IPS DF 4.7 (cell line): Measurements from ENCODE around the gene CNTN5.
"Not testable (repeated sequence)": the region's sequence is repeated elsewhere in the genome, so short reads cannot be mapped to it uniquely, and the experiment has no call there.

Experiments
- DNase-seq: peaks from one replicate; pipeline ENCODE4 v3.0.0-alpha.2; 2013; ENCODE audit warnings: low spot score; ENCODE audit errors: extremely low read depth

Gene CNTN5

DNA sequence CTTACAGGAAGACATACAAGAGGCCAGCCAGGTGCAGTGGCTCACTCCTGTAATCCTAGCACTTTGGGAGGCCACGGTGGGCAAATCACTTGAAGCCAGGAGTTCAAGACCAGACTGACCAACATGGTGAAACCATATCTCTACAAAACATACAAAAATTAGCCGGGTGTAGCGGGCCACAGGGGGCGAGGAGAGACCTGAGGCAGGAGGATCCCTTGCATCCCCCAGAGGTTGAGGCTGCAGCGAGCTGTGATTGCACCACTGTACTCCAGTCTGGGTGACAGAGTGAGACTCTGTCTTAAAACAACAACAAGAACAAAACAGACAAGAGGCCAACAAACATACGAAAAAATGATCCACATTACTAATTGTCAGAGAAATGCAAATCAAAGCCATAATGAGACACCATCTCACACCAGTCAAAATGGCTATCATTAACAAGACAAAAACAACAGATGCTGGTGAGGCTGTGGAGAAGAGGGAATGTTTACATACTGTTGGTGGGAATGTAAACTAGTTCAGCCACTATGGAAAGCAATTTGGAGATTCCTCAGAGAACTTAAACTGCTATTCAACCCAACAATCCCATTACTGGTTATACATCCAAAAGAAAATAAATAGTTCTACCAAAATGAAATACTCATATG is 1167.5 kb downstream of the CNTN5 start:
- no peak for DNase-seq

DNA sequence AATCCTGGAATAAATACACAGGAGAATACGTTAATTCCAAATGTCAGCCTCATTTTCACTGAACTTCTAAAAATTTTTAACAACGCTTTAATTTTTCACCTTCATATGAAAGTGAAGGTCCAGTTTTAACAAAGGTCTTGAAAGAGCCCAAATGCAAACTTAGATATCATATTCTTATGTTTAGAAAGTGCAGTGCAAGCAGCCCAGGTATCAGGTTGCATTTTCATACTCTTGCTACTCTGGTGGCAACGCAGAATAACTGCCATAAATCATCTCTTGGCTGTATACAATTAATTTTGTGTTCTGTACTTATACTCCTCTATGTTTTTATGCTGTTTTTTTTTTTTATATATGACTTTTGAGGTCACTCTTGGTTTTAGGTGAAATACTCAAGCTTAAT is 1169.6 kb downstream of the CNTN5 start:
- no peak for DNase-seq

DNA sequence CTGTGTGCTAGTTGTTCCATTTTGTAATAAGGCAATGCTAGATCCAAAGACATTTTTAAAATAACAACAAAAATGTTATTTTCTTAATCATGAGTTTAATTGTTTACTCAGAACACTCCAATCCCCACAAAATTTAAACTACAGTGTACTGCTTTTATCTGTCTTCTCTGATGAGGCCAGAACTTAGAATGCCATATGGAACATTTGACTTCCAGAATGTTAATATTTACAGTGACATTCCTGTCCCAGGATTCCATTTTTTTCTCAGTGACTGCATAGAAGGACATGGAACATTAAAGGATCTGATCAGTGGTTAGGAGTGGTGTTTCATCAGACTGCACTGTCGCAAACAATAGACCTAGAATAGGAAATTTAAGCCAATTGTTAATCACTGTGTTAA is 1171.4 kb downstream of the CNTN5 start:
- no peak for DNase-seq

DNA sequence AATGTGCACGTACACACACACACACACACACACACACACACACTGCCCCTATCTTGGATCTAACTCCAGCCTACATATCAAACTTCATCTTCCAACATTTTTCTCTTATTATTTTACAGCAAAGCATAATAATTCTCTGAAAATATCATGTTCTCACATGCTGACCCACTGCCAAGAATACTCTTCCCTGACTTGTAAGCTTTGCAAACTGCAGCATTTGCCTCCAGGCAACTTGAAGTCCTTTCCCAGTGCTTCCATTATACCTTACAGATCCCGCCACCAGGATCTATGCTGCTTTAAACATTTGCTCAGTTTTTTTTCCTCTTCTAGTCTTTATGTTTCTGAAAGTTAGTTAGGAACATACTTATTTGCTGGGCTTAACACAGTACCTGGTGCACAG is 1183.0 kb downstream of the CNTN5 start:
- no peak for DNase-seq

DNA sequence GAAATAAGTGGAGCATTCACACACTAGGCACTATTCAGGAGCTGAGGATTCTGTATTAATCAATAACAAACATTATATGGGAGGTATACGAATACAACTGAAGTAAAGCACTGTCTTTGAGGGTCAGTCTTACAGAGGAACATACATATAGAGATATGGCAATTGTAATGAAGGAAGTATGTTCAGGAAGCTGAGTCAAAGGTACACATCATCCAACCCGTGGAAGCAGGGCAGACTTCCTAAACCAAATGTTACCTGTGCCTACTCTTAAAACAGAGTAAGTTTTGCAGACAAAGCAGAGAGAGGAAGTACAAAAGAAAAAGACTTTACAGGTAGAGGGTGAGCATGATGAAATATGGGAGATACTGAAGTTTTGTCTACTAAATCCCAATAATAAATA is 1185.2 kb downstream of the CNTN5 start:
- DNase-seq: no peak

DNA sequence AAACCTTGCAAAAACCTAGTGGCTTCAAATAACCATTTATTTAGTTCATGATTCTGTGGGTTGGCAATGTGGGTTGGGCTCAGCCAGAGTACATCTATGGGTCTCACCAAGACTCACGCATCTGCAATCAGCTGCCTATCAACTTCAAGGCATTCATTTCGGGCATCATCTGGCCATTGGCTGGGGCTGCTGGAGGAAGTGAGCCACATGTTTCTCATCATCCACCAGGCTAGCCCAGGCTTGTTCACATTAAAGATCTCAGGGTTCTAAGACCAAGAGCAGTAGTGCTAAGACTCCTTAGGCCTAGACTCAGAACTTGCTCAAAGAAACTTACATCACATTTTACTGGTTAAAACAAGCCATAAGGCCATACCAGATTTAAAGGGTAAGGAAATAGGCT is 1187.5 kb downstream of the CNTN5 start:
- DNase-seq: no peak

DNA sequence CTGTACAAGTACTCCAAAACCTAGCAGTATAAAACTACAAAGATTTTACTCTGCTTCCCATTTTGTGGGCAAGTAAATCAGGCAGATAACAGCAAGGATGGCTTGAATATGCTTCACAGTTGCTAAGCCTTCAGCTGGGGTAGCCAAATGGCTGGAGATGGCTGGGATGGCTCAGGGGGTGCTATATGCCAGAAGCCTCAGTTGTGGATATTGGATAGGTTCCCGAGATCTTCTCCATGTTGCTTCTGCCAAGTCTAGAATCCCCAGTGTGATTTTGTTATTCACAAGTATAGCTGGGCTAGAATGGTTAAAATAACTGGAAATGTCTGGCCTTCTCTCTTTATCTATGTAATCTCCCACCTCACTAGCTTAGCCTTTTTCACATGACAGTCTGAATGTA is 1194.0 kb downstream of the CNTN5 start:
- no peak for DNase-seq

DNA sequence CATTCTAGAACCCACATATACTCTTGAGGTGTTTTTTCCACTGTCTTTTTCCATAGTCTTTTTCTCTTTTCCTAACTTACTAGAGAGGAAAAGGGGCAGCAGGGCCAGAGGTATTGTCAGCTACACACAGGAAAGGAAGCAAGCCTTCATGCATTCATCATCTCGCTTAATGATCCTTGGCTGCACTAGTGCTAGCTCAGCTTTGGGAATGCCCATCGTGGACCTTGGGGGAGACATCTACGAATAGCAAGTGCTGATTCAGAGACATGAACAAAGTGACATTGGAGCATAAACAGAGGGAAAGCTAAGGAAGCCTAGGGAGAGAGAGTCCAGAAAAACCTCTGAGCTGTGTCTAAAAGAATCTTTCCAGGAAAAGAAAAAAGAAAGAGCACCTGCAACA is 1200.1 kb downstream of the CNTN5 start:
- DNase-seq: no peak

DNA sequence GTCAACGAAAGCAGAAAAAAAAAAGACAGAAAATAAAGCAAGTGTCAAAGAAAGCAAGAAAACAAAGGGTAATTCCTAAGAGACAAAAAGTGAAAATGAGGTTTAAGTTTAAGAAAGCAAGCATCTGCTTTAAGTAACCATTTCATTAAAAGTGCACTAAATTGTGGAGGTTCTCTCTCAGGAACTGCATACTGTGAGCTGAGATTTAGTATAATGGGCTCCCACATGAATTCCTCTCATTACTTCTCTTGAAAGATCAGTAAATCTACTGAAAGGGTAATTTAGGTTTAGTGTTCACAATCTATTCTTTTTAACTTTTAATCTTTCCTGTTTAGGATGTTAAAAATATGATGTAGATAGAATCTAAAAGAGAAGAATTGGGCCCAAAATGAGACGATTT is 1201.0 kb downstream of the CNTN5 start:
- DNase-seq: no peak

DNA sequence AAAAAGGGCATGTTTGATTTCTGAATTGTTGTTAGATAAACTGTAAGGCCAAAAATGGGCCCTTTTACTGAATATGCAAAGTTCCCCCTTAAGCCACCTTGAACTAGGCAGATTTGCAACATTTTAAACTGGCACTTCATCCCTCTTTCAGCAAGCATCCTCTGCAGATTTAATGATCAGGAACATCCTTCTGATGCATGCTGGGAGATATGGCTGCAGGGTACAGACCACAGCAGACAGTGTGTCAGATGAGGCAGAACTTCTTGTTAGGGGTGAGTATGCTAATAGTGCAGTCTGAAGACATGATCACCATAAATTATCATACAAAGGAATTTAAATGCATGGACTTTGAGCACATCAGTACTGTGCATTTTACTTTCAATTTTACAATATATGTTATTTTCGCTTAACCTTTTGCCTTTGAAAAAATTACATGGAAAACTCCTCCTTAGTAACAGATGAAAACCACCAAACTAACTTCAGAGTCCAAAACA is 1203.8 kb downstream of the CNTN5 start:
- DNase-seq: no peak

DNA sequence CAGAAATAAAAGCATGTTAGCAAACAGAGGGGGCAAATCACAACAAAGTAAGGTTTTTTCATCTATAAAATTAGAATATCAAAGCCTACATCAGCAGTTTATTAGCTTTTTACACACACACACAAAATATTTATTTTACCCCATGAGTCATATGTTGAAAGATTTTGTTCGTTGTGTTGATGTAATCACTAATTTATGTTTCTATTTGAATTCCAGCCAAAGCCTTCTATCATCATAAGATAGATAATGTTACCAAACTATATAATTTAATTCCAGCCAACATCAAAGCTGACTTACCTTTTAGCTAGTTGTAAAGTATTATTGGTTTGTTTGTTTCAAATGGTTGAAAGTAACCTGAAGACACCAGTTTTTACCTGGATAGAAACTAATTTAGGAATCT is 1208.3 kb downstream of the CNTN5 start:
- DNase-seq: no peak

DNA sequence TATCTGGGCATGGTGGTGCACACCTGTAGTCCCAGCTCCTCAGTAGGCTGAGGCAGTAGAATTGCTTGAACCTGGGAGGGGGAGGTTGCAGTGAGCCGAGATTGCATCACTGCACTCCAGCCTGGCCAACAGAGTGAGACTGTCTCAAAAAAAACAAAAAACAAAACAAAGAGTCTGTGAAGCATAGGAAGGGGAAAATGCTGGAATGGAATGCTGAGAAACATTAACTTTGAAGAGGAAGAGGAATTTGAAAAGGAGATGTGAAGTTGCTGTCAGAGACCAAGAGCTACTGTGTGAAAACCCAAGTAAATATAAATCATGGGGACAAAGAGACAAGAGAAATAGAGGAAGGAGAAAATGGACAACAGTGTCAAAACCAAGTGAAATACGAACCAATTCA is 1211.3 kb downstream of the CNTN5 start:
- no peak for DNase-seq

DNA sequence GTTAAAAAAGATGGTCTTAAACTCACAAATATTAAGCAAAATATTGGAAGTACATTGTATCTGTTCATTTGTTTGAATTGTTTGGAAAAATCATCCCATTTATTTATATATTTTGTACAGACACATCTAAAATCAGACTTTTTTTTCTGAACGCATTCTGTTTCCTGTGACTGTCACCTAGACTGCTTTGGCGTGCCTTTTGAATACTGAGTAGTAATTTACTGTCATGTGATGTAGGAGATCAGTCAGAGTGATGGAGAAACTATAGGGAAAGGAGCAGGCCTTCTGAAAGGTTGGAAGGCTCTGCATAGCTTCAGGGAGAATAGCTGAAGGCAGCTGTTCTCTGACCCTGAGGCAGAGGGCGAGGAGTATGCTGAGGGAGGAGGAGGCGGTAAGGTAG is 1214.3 kb downstream of the CNTN5 start:
- no peak for DNase-seq

DNA sequence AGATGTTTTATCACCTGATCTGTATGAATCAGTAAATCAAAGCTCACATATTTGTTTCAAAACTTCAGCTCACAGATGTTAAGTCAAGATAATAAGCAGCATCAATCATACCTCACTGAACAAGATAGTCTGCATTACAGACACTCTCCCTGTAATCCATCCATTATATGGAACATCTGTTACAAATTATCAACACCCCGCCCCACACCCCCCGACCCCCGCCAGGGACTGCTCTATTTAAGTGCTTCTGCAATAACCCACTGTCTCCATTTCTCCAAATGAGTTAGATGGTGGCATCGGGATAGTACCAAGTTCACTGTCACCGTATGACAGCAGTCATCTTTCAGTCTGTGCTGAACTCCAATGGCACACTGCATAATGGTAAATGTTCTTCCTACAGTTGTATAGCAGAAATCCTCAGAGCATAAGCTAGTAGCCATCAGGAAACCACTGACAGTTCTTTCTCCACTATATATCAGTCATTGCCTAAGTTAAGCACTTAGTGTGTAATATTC is 1219.3 kb downstream of the CNTN5 start:
- DNase-seq: no peak

DNA sequence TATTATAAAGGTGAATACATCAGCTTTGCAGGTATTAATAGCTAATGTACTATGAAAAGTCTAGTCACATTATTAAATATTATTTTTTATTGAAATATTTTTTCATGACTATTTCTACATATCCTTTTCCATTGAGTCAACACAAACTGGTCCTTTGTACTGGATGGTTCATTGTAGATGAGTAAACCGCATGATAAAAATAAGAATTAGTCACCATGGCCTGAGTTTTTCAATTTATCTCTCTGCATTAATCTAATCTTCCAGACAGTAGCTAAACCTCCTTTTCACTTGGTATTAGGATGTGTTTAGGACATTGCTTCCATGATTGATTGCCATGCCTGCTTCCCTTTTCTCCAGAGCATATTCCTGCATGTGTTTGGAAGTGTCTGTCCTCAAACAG is 1227.0 kb downstream of the CNTN5 start:
- no peak for DNase-seq

DNA sequence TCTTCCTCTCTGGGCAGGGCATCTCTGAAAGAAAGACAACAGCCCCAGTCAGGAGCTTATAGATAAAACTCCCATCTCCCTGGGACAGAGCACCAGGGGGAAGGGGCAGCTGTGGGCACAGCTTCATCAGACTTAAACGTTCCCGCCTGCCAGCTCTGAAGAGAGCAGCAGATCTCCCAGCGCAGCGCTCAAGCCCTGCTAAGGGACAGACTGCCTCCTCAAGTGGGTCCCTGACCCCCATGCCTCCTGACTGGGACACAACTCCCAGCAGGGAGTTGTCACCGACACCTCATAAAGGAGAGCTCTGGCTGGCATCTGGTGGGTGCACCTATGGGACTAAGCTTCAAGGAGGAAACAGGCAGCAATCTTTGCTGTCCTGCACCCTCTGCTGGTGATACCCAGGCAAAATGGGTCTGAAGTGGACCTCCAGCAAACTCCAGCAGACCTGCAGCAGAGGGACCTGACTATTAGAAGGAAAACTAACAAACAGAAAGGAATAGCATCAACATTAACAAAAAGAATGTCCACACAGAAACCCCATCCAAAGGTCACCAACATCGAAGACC is 1236.6 kb downstream of the CNTN5 start:
- DNase-seq: not testable (repeated sequence)

DNA sequence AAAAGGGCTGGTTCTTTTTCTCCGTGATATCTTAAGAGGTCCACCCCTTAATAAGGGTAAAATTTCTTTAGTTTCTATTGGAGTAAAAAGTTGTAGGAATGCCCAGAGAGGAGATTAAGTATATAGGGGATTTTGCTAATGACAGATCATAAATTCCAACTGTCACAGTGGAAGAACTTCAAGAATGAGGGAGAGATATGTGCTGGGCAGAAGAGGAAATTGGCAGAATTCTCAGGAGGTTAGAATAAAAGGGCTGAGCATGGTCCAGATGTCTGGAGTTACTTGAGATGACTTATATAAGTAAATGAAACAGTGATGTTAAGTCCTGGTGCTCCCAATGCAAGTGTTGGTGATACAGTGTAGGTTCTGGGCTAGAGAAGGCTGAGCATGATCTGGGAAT is 1248.8 kb downstream of the CNTN5 start:
- DNase-seq: no peak

DNA sequence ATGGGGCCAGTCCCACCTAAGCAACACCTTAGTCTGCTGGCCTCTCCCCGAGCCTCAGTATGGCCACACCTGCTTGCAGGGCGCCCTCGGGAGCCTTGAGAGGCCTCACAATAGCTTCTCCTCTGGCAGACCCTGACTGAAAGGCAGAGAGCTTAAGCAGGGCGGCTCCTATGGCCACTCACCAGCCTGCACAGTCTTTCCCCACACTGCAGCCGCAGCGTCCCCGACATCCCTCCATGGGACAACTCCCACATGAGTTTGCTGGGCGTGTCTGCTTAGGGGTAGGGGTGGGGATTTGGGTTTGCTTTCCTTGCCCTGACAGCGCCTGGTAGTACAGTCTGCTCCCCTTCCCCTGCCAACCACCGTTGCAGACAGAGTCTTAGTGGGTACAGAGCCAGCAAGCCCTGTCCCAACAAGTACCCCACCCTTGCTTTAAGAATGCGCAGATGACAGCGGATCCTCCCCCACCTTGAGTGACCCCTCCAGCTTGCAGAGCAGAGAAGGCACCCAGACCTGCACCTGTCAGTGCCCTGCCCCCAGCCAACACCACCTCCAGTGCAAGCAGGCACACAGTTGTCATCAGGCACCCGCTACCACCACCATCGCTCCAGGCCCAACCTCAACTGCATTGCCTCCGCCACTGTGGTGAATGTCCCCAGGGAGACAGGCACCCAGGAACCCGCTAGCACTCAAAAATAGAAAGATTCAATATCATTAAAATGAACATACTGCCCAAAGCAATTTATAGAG is 1252.5 kb downstream of the CNTN5 start:
- no peak for DNase-seq

DNA sequence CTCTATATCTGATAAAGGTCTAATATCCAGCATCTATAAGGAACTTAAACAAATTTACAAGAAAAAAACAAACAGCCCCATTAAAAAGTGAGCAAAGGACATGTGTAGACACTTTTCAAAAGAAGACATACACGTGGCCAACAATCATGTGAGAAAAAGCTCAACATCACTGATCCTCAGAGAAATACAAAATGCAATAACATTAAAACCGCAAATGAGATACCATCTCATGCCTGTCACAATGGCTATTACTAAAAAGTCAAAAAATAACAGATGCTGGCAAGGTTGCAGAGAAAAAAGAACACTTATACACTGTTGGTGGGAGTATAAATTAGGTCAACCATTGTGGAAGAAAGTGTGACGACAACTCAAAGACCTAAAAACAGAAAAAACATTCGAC is 1253.7 kb downstream of the CNTN5 start:
- not testable (repeated sequence) for DNase-seq

DNA sequence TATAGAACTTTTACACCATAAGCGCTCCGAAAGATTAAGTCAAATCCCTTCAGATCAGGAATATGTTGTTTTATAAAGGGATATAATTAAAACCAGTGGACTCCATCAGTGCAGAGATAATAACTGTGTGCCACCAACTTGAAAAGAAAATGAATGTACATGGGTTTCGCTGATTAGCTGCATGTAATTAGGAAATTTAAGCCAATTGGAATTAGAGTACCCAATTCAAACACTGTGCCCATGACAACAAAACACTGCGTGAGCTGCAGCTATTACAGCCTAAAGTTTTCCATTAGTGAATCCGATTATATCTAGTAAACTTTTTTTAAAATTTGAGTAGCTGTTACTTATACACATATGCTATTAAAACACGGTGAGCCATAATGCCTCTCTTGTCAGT is 1274.0 kb downstream of the CNTN5 start:
- no peak for DNase-seq

DNA sequence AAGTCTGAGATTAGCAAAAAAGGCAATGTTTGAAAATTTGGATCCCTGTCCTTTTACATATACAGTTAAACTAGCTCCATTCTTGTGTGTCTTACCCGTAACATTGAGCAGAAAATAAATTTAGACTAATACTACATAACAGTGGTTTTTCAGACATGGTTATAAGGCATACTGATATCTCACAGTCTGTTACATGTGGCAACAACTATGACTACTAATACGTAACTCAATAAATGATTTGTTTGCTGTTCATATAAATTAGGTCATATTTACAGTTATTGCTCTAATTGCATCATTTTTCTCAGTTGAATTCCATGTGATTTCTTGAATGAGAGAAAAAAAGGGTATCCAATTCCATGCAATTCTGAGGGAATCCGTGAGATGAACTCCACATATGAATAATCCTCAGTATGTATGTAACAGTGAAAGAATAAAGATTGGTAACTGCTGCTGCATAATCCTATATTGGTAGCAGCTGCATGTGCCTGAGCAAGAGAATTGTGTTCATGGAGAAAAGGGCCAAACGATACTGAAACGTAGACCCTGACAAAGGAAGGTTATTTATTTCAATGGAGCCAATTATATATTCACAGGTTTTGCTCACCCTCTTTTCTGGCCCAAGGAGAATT is 1275.4 kb downstream of the CNTN5 start:
- DNase-seq: no peak

DNA sequence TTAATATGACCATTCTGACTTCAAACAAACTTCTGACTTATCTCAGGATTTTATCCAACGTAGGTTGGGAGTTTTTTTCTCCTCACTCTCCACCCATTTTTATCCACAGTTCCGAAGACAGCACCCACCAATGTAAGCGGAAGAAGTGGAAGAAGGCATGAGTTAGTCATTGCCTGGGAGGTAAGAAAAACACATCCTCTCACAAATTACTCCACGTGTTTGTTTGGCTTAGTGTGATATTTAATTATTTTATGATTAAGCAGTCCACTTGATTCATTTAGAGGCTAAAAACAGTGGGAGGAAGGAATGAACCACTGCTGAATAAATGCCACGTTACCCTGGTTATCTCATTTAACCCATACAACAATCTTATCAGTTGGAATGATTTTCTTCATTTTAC is 1276.8 kb downstream of the CNTN5 start:
- no peak for DNase-seq
